ENCODE data around the gene EPHA8.

EPHA8 gene

DNA sequence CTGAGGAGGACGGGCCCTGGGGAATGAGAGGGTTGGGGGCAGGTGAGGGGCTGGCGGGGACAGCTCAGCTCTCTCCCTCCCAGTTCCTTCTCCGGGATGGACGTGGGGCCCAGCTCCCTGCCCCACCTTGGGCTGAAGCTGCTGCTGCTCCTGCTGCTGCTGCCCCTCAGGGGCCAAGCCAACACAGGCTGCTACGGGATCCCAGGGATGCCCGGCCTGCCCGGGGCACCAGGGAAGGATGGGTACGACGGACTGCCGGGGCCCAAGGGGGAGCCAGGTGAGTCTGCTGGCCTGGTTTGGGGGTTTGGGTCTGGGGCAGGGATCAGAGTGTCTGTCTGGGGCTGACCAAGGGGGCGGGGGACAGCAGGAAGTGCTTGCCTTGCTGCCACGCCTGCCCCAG is 80.6 kb downstream of the EPHA8 start:
- no peak for TF ChIP-seq MYC (IDR thresholded peaks at IDR 0.05; ENCODE audit: low read depth, low read length)
- TF ChIP-seq, protein P1, sequence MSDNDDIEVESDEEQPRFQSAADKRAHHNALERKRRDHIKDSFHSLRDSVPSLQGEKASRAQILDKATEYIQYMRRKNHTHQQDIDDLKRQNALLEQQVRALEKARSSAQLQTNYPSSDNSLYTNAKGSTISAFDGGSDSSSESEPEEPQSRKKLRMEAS (IDR thresholded peaks at IDR 0.05; ENCODE audit: low read depth, low read length) = no peak
- TF ChIP-seq, protein P2, sequence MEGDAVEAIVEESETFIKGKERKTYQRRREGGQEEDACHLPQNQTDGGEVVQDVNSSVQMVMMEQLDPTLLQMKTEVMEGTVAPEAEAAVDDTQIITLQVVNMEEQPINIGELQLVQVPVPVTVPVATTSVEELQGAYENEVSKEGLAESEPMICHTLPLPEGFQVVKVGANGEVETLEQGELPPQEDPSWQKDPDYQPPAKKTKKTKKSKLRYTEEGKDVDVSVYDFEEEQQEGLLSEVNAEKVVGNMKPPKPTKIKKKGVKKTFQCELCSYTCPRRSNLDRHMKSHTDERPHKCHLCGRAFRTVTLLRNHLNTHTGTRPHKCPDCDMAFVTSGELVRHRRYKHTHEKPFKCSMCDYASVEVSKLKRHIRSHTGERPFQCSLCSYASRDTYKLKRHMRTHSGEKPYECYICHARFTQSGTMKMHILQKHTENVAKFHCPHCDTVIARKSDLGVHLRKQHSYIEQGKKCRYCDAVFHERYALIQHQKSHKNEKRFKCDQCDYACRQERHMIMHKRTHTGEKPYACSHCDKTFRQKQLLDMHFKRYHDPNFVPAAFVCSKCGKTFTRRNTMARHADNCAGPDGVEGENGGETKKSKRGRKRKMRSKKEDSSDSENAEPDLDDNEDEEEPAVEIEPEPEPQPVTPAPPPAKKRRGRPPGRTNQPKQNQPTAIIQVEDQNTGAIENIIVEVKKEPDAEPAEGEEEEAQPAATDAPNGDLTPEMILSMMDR (IDR thresholded peaks at IDR 0.05; ENCODE audit: low read depth, low read length) = no peak
- TF ChIP-seq POLR2A (IDR thresholded peaks at IDR 0.05; ENCODE audit: extremely low read depth, insufficient read length) = no peak
- no peak overlapping the region for H3K4me3 ChIP-seq (ENCODE audit: low read depth, low read length)
- DNase-seq (ENCODE audit: low read depth) = no peak

DNA sequence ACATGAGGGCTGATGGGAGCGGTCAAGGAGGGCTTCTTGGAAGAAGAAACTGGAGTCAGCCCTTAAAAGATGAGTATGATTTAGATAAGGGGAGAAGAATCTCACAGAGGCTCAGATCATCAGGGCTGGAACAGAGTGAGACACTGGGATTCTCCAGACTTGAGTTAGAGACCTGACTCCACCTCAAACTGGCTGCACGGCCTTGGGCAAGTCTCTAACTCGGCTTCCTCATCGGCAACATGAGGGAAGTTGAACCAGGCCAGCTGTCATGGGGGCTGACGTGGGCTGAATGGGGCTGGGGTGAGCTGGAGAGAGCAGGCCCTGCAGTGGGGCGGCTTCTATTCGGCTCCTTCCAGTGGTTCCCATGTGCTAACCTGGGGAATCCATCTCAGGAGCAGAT is 82.6 kb downstream of the EPHA8 start:
- no peak for TF ChIP-seq POLR2A (IDR thresholded peaks at IDR 0.05; ENCODE audit: extremely low read depth, insufficient read length)
- TF ChIP-seq MYC (IDR thresholded peaks at IDR 0.05; ENCODE audit: low read depth, low read length) = no peak
- TF ChIP-seq, protein P2 (IDR thresholded peaks at IDR 0.05; ENCODE audit: low read depth, low read length) = no peak
- TF ChIP-seq, protein P1 (IDR thresholded peaks at IDR 0.05; ENCODE audit: low read depth, low read length) = no peak
- DNase-seq (ENCODE audit: low read depth) = no peak
- no peak overlapping the region for H3K4me3 ChIP-seq (ENCODE audit: low read depth, low read length)

DNA sequence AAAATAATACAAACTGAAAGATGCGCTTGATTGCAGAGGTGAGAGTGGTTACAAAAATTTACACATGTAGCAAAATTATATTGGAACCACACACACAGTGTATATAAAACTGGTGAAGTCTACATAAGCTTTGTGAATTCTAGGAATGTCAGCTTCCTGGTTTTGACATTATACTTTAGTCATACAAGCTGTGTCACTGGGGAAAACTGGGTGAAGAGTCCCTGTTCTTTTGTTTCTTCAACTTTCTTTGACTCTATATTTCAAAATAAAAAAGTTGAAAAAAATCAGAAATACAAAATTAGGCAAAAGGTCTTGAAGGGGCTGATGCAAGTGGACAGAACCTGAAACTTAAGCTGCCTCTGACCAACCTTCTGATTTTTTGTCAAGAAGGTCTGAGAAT is 83.1 kb downstream of the EPHA8 start:
- H3K4me3 ChIP-seq (ENCODE audit: low read depth, low read length) = no peak overlapping the region
- no peak for DNase-seq (ENCODE audit: low read depth)
- no peak for TF ChIP-seq MYC (IDR thresholded peaks at IDR 0.05; ENCODE audit: low read depth, low read length)
- TF ChIP-seq, protein P1 (IDR thresholded peaks at IDR 0.05; ENCODE audit: low read depth, low read length) = no peak
- TF ChIP-seq POLR2A (IDR thresholded peaks at IDR 0.05; ENCODE audit: extremely low read depth, insufficient read length) = no peak
- TF ChIP-seq, protein P2 (IDR thresholded peaks at IDR 0.05; ENCODE audit: low read depth, low read length) = no peak

DNA sequence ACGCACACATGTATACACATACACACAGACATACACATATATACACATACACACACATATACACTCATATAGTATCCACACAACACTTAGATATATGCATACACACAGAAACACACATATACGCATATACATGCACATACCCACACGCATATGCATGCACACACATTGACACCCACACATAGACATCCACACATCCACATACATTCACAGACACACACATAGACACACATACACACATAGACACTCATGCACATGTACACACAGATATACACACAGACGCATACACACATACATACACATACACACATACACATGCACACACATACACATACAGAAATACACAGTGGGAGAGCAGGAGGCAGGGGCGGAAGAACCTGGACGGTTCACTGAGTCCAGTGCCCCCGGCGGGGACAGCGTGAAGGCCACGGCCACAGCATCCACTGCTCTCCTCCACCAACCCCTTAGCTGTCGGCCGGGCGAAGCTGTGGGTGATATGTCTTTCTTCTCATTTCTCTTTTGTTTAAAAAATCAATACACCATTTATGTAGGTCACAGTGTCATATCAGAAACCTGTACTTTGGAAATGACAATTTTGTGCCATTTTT is 86.9 kb downstream of the EPHA8 start:
- no peak for TF ChIP-seq POLR2A (IDR thresholded peaks at IDR 0.05; ENCODE audit: extremely low read depth, insufficient read length)
- no peak for TF ChIP-seq MYC (IDR thresholded peaks at IDR 0.05; ENCODE audit: low read depth, low read length)
- TF ChIP-seq, protein P1 (IDR thresholded peaks at IDR 0.05; ENCODE audit: low read depth, low read length) = no peak
- TF ChIP-seq, protein P2 (IDR thresholded peaks at IDR 0.05; ENCODE audit: low read depth, low read length) = no peak
- no peak overlapping the region for H3K4me3 ChIP-seq (ENCODE audit: low read depth, low read length)

DNA sequence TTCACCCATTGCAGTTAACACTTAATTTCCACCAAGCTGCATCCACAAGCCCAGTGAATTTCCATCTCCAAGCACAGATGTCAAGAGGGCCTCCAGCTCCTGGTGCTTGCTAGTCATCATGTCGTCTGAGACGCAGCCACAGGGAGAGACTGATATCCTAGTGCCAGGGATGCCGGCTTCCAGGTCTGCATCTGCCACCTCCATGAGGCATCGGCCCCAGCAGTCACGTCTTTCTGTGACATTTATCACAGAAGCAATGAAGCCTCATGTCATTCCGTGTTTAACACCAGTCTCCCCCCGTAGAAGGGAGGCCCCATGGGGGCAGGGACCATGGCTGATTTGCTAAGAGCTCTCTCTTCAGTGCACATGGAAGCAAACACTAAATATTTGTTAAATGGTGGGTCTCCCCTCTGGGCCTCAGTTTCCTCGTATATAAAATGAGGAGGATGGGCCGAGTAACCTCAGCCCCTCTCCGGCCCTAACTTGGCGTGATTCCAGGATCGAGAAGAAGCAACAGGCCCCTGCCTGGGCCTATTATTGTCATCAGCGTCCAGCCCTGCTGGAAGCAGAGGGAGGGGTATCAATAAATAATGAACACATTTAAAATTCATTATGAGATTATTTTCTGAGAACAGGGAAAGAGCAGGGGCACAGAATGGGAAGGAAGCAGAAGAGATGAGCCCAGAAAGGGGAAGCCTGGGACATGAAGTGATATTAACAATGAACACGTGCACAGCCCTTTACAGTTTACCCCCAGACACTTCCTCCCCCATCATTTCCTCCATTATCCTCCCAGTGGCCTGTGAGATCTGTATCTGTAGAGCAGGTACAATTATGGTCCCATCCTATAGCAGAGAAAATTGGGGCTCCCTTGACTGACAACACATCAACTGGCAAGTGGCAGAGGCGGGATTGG is 88.9 kb downstream of the EPHA8 start:
- TF ChIP-seq MYC (IDR thresholded peaks at IDR 0.05; ENCODE audit: low read depth, low read length) (peak; percentile 21; the same call in 1 of the 2 replicates), POLR2A (IDR thresholded peaks at IDR 0.05; ENCODE audit: extremely low read depth, insufficient read length) (no peak)
- TF ChIP-seq, protein P1 (IDR thresholded peaks at IDR 0.05; ENCODE audit: low read depth, low read length) = peak; percentile 73
- H3K4me3 ChIP-seq (ENCODE audit: low read depth, low read length) = no peak overlapping the region
- no peak for DNase-seq (ENCODE audit: low read depth)

More for the DNA sequence above, 86.9 kb downstream of the EPHA8 start:
- no peak for DNase-seq (ENCODE audit: low read depth)

DNA sequence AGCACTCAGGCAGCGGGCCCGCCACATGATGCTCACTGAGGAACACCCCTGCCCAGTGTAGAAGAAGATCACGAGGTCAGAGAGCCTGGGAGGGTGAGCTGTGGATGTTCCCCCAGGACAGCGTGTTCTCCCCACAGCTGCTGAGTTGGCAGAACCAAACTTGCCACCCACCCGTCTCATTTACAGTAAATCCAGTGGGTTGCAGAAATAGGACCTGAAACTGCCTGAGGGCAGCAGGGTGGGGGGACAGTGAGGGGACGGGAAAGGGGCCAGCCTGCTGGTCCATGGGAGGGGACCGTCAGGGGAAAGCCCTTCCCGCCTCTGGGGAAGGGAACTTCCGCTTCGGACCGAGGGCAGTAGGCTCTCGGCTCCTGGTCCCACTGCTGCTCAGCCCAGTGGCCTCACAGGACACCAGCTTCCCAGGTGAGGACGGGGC is 89.6 kb downstream of the EPHA8 start, which contains the start of gene C1QB:
Gene C1QB (plus strand): TSS at position 356 of the 436 bp plus-strand sequence. CDS start 6,227 bp downstream, outside the sequence.
- TF ChIP-seq POLR2A (IDR thresholded peaks at IDR 0.05; ENCODE audit: extremely low read depth, insufficient read length) = no peak
- TF ChIP-seq MYC (IDR thresholded peaks at IDR 0.05; ENCODE audit: low read depth, low read length) = no peak
- TF ChIP-seq, protein P2 (IDR thresholded peaks at IDR 0.05; ENCODE audit: low read depth, low read length) = no peak
- TF ChIP-seq, protein P1 (IDR thresholded peaks at IDR 0.05; ENCODE audit: low read depth, low read length) = no peak
- no peak within 1 kb of the TSS for H3K4me3 ChIP-seq (ENCODE audit: low read depth, low read length)
- no peak for DNase-seq (ENCODE audit: low read depth)

Measured in NB4 (cell line).